Vagina (tissue), 2 donors: ENCODE results near the gene WDFY1.

Source experiments
- CTCF ChIP-seq, 3 experiments: fragments of 450-650 bp in 2 of 3; fragments of 200-600 bp in 1 of 3; sonication (generic) in 1 of 3; IDR thresholded peaks; one replicate each; pipeline ENCODE4 v1.5.1; 2017 to 2019; ENCODE audit warnings: antibody characterized with exemption in 3 of 3, mild to moderate bottlenecking in 2 of 3, moderate library complexity in 2 of 3
- POLR2A ChIP-seq, 2 donors: fragments of 450-650 bp; IDR thresholded peaks; one replicate each; pipeline ENCODE4 v1.6.1; 2017; ENCODE audit warnings: antibody characterized with exemption in 2 of 2, mild to moderate bottlenecking in 2 of 2, moderate library complexity in 2 of 2
- POLR2AphosphoS5 ChIP-seq, 2 donors: sonication (generic); formaldehyde crosslinking; IDR thresholded peaks; one replicate each; pipeline ENCODE4 v1.9.0; 2017; ENCODE audit warnings: antibody characterized with exemption in 2 of 2, mild to moderate bottlenecking in 2 of 2, low read depth in 1 of 2; ENCODE audit not compliant: insufficient read depth in 1 of 2

GRCh38 chr2:223889229-223889628, 55.9 kb downstream of the WDFY1 start:
- TF ChIP-seq CTCF (IDR thresholded peaks at IDR 0.05) (no peak), POLR2AphosphoS5 (IDR thresholded peaks at IDR 0.05; ENCODE audit: insufficient read depth in 1 of 2, low read depth in 1 of 2) (no peak), POLR2A (IDR thresholded peaks at IDR 0.05) (no peak)
